NCI-H187 treated with DMSO at 0.1 percent for 48 hours (cell line): Measurements from ENCODE around the gene ERAS.
"Not testable (repeated sequence)": the region's sequence is repeated elsewhere in the genome, so short reads cannot be mapped to it uniquely, and the experiment has no call there.

ENCODE experiments used
- DNase-seq: peaks from one replicate; lab custom pipeline; 2025; lab: John Stamatoyannopoulos, UW

ERAS gene

GRCh38 chrX:48833542-48834138, 7.3 kb downstream of the ERAS start:
- no peak for DNase-seq

GRCh38 chrX:48834383-48834709, 8.0 kb downstream of the ERAS start:
- DNase-seq: no peak

GRCh38 chrX:48835524-48836329, 9.4 kb downstream of the ERAS start, which contains the start of gene PCSK1N:
TSS of gene PCSK1N (minus strand) at chrX:48835610. CDS start at chrX:48835532, 78 bp downstream.
- DNase-seq: no peak

- DNase-seq: no peak
These were observed 13.4 kb downstream of the ERAS start for GRCh38 chrX:48839686-48840085.

- DNase-seq: no peak
These were observed 22.5 kb downstream of the ERAS start for GRCh38 chrX:48848847-48849246.

- no peak for DNase-seq
These were observed 26.5 kb downstream of the ERAS start for GRCh38 chrX:48852857-48853256.

- DNase-seq: not testable (repeated sequence)
These were observed 27.2 kb downstream of the ERAS start for GRCh38 chrX:48853494-48853893.

GRCh38 chrX:48854121-48854804, 27.9 kb downstream of the ERAS start:
- not testable (repeated sequence) for DNase-seq

- no peak for DNase-seq
These were observed 28.6 kb downstream of the ERAS start for GRCh38 chrX:48854898-48855297.

GRCh38 chrX:48864210-48864609, 37.9 kb downstream of the ERAS start:
- no peak for DNase-seq

- not testable (repeated sequence) for DNase-seq
These were observed 45.7 kb downstream of the ERAS start for GRCh38 chrX:48872017-48872416.

- not testable (repeated sequence) for DNase-seq
These were observed 50.6 kb downstream of the ERAS start for GRCh38 chrX:48876944-48877343.
